IMR-90 (cell line): Measurements from ENCODE around the gene MRPL44. TPM values are rescaled to one million over a fixed set of nuclear protein-coding genes. Genes with fewer than 3 reads are reported as not detected.

Experiments
- ATAC-seq: fragments of 200-7000 bp; cut with Tn5 transposase; 2 replicates; pipeline ENCODE4 v1.9.1; 2020; ENCODE audit warnings: low read depth, mild to moderate bottlenecking, moderate library complexity
- BruUV-seq: library from RNA; stranded (reverse); fragments of 400-500 nt; replicated peaks from 2 replicates; lab custom pipeline; 2021; lab: Mats Ljungman, UMichigan
- CTCF ChIA-PET: fragments of 300-600 bp; formaldehyde crosslinking; extraction: SDS; loops from one replicate; lab custom pipeline; 2021; ENCODE audit warnings: antibody characterized with exemption; lab: Yijun Ruan, JAX
- POLR2A ChIA-PET: fragments of 300-600 bp; sonication (Branson Sonifier 250); formaldehyde crosslinking; loops from one replicate; lab custom pipeline; 2022; ENCODE audit warnings: antibody characterized with exemption; ENCODE audit not compliant: unreplicated experiment; lab: Charles Lee
- DNase-seq: peaks from one replicate; pipeline ENCODE4 v3.0.0; 2013
- H2AFZ ChIP-seq: replicated peaks from 2 replicates; pipeline ENCODE3; 2013; ENCODE audit warnings: low read length, mild to moderate bottlenecking; ENCODE audit not compliant: poor library complexity
- H2AK5ac ChIP-seq: 2 replicates; pipeline ENCODE4 v1.6.1; 2013; ENCODE audit warnings: low read depth, low read length, inconsistent platforms
- H2AK9ac ChIP-seq: replicated peaks from 2 replicates; pipeline ENCODE3; 2013; ENCODE audit warnings: mild to moderate bottlenecking, low read depth, low read length, moderate library complexity; ENCODE audit not compliant: poor library complexity
- H2BK120ac ChIP-seq: 2 replicates; pipeline ENCODE4 v1.6.1; 2013; ENCODE audit warnings: low read depth, low read length, inconsistent platforms
- H2BK15ac ChIP-seq: 3 replicates; pipeline ENCODE4 v1.6.1; 2013; ENCODE audit warnings: low read depth, low read length, inconsistent platforms
- H2BK20ac ChIP-seq: 2 replicates; pipeline ENCODE4 v1.6.1; 2013; ENCODE audit warnings: low read depth, mild to moderate bottlenecking, inconsistent platforms, low read length, moderate library complexity
- H2BK5ac ChIP-seq: 2 replicates; pipeline ENCODE4 v1.6.1; 2013; ENCODE audit warnings: mild to moderate bottlenecking, low read depth, low read length, inconsistent platforms; ENCODE audit not compliant: poor library complexity, severe bottlenecking
- H3K14ac ChIP-seq: replicated peaks from 2 replicates; pipeline ENCODE4 v1.6.1; 2013; ENCODE audit warnings: low read depth, low read length, inconsistent platforms
- H3K18ac ChIP-seq: 2 replicates; pipeline ENCODE4 v1.6.1; 2013; ENCODE audit warnings: low read depth, low read length, control low read depth
- H3K23ac ChIP-seq: 2 replicates; pipeline ENCODE4 v1.6.1; 2013; ENCODE audit warnings: low read depth, low read length, inconsistent platforms
- H3K27ac ChIP-seq: 2 replicates; pipeline ENCODE4 v1.5.1; 2013; ENCODE audit warnings: mild to moderate bottlenecking, control low read depth, low read length; ENCODE audit not compliant: insufficient read depth
- H3K27me3 ChIP-seq: 2 replicates; pipeline ENCODE4 v1.6.1; 2013; ENCODE audit warnings: low read length; ENCODE audit not compliant: control insufficient read depth, insufficient read depth
- H3K36me3 ChIP-seq: 2 replicates; pipeline ENCODE4 v1.6.1; 2013; ENCODE audit warnings: low read length, mixed read lengths; ENCODE audit not compliant: control insufficient read depth, insufficient read depth
- H3K4ac ChIP-seq: 2 replicates; pipeline ENCODE4 v1.6.1; 2013; ENCODE audit warnings: low read depth, low read length, inconsistent platforms
- H3K4me1 ChIP-seq: 2 replicates; pipeline ENCODE4 v1.6.1; 2013; ENCODE audit warnings: low read length, mixed read lengths; ENCODE audit not compliant: control insufficient read depth, insufficient read depth
- H3K4me2 ChIP-seq: 2 replicates; pipeline ENCODE4 v1.6.1; 2013; ENCODE audit warnings: low read depth, mild to moderate bottlenecking, control low read depth, low read length, moderate library complexity
- H3K4me3 ChIP-seq: 2 replicates; pipeline ENCODE4 v1.5.1; 2013; ENCODE audit warnings: low read depth, mild to moderate bottlenecking, control low read depth, low read length, moderate library complexity; ENCODE audit not compliant: insufficient read depth
- H3K56ac ChIP-seq: 2 replicates; pipeline ENCODE4 v1.6.1; 2013; ENCODE audit warnings: low read length, inconsistent platforms; ENCODE audit not compliant: insufficient read depth; ENCODE audit errors: extremely low read depth
- H3K79me1 ChIP-seq, 2 experiments: 2 replicates each; pipeline ENCODE4 v1.6.1; 2013; ENCODE audit warnings: low read length in 2 of 2, inconsistent platforms in 1 of 2, low read depth in 1 of 2
- H3K9ac ChIP-seq: 2 replicates; pipeline ENCODE4 v1.6.1; 2013; ENCODE audit warnings: low read depth, low read length, control low read depth
- H3K9me1 ChIP-seq: 2 replicates; pipeline ENCODE4 v1.6.1; 2013; ENCODE audit warnings: low read length, inconsistent platforms; ENCODE audit not compliant: insufficient read depth
- H3K9me3 ChIP-seq: 2 replicates; pipeline ENCODE4 v1.6.1; 2013; ENCODE audit warnings: low read length; ENCODE audit not compliant: control insufficient read depth, insufficient read depth
- H4K20me1 ChIP-seq: 2 replicates; pipeline ENCODE4 v1.6.1; 2013; ENCODE audit warnings: low read length, inconsistent platforms; ENCODE audit not compliant: insufficient read depth
- H4K5ac ChIP-seq: 2 replicates; pipeline ENCODE4 v1.6.1; 2013; ENCODE audit warnings: mild to moderate bottlenecking, low read depth, low read length, control low read depth
- H4K8ac ChIP-seq, 2 experiments: 2 replicates each; pipeline ENCODE4 v1.6.1; 2013; ENCODE audit warnings: low read depth in 2 of 2, low read length in 2 of 2, control low read depth in 1 of 2, inconsistent platforms in 1 of 2
- H4K91ac ChIP-seq: 2 replicates; pipeline ENCODE4 v1.6.1; 2013; ENCODE audit warnings: low read depth, low read length, inconsistent platforms; ENCODE audit not compliant: insufficient read depth
- BHLHE40 ChIP-seq: fragments of 150-350 bp; IDR thresholded peaks from 2 replicates; pipeline ENCODE4 v1.6.1; 2016; ENCODE audit warnings: mild to moderate bottlenecking, low read depth, low read length
- MAFK ChIP-seq: IDR thresholded peaks from 2 replicates; pipeline ENCODE4 v1.6.1; 2012; ENCODE audit warnings: low read depth, low read length, improper control_type of control experiment
- RAD21 ChIP-seq: IDR thresholded peaks from 2 replicates; pipeline ENCODE4 v1.6.1; 2012; ENCODE audit warnings: low read length, improper control_type of control experiment
- WGBS, 2 experiments: methylation state at CpG; one replicate each; pipeline versions ENCODE4 v1.1.5 to v1.1.7; 2013; ENCODE audit warnings: missing lambda C conversion rate in 2 of 2; ENCODE audit not compliant: insufficient read length in 1 of 2; ENCODE audit errors: extremely low coverage in 2 of 2; 5-methylcytosine and 5-hydroxymethylcytosine counted together
- dilution Hi-C: fragments of 300-500 bp; cut with HindIII; formaldehyde crosslinking; loops from one replicate; pipeline ENCODE4 v1.14.3; 2018; ENCODE audit warnings: low sequenced_read_pairs; ENCODE audit not compliant: unreplicated experiment
- in situ Hi-C: fragments of 300-500 bp; cut with MboI; formaldehyde crosslinking; loops from 3 replicates; pipeline ENCODE4 v1.14.3; 2019; ENCODE audit warnings: low sequenced_read_pairs, inconsistent platforms, mixed read lengths
- intact Hi-C: fragments of 100-400 bp; cut with micrococcal nuclease; formaldehyde crosslinking; loops from 2 replicates; pipeline ENCODE4 v1.10.0; 2022
- polyA plus RNA-seq, 3 experiments: library from polyadenylated mRNA; depleted of rRNA; stranded (reverse); fragments of >200 nt; gene quantifications; 2 replicates each; pipeline ENCODE4 v1.2.3, GENCODE V29; 2012; ENCODE audit warnings: low replicate concordance in 1 of 3
- total RNA-seq: library from RNA; depleted of rRNA; stranded (reverse); fragments of >200 nt; gene quantifications from 2 replicates; pipeline ENCODE4 v1.2.3, GENCODE V29; 2012
- TF ChIP-seq, protein P1 (sequence below): fragments of 150-350 bp; IDR thresholded peaks from 2 replicates; pipeline ENCODE4 v1.6.1; 2016; ENCODE audit warnings: low read depth, mild to moderate bottlenecking, low read length, moderate library complexity, borderline replicate concordance

Gene MRPL44
- total and polyA plus RNA-seq, 2 of the 4 experiments (the other 2 are of a cell fraction) = 18.6 to 20.1 TPM

DNA sequence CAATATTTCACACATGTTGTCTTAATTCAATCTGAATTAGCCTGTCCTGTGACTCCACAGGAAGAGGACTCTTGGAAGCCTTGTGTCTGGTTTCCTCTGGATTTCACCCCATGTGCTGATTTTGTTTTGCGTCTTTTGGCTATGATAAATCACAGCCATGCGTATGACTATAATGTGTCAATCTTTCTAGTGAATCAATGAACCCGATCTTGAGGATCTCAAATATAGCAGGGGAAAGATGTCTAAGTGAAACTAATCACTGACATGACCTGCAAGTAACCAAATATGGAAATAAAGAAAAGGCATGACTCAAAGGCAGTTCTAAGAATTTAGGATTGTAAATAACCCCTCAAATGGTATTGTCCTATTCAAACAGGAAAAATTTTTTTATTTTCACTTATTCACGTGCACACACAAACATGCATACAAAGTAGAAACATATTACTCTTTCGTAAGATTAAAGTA lies 20.4 kb upstream of the MRPL44 start:
- in situ Hi-C loops (no loop called here), dilution Hi-C loops (no loop called here), intact Hi-C loops (no loop called here)
- peak overlapping the region; percentile 72 for H3K23ac ChIP-seq
- H3K79me1 ChIP-seq = peaks cover 46 to 84% of the 10 kb centered on the region in 2 experiments
- H2BK120ac ChIP-seq = peak overlapping the region; percentile 88
- CTCF ChIA-PET = no interaction called here
- no peak overlapping the region for H3K4me3 ChIP-seq
- H3K36me3 ChIP-seq = no peaks in the 10 kb centered on the region
- peak overlapping the region; percentile 79 for H3K18ac ChIP-seq
- ATAC-seq (peak; percentile 42), DNase-seq (peak; percentile 38)
- peak overlapping the region; percentile 80 for H2BK20ac ChIP-seq
- WGBS, 2 experiments = no CpG with 5 or more reads among the region's 5 CpGs
- peak overlapping the region; percentile 21 for H2BK5ac ChIP-seq
- no peak overlapping the region for H2AFZ ChIP-seq
- peak overlapping the region; percentile 72 for H4K91ac ChIP-seq
- H3K4me1 ChIP-seq = peaks cover 21% of the 10 kb centered on the region
- H4K8ac ChIP-seq = peak overlapping the region; percentile 24 to 88
- H3K56ac ChIP-seq = no peak overlapping the region
- no peak overlapping the region for H3K9ac ChIP-seq
- BruUV-seq = no TSS peak
- peaks cover 37% of the 10 kb centered on the region for H4K20me1 ChIP-seq
- POLR2A ChIA-PET = no interaction called here
- peak overlapping the region; percentile 54 for H3K27ac ChIP-seq
- H3K4ac ChIP-seq = peak overlapping the region; percentile 80; the same call in 1 of the 2 replicates
- H3K14ac ChIP-seq = peak overlapping the region; percentile 47
- peak overlapping the region; percentile 93; the same call in 2 of the 3 replicates for H2BK15ac ChIP-seq
- H3K27me3 ChIP-seq = no peaks in the 10 kb centered on the region
- no peak overlapping the region for H2AK9ac ChIP-seq
- peak overlapping the region; percentile 76; the same call in 1 of the 2 replicates for H4K5ac ChIP-seq
- H2AK5ac ChIP-seq = peak overlapping the region; percentile 45; the same call in 1 of the 2 replicates
- H3K9me3 ChIP-seq = no peaks in the 10 kb centered on the region
- peak overlapping the region; percentile 63; the same call in 1 of the 2 replicates for H3K4me2 ChIP-seq
- TF ChIP-seq RAD21 (no peak), BHLHE40 (peak; percentile 58), MAFK (no peak)
- TF ChIP-seq, protein P1, sequence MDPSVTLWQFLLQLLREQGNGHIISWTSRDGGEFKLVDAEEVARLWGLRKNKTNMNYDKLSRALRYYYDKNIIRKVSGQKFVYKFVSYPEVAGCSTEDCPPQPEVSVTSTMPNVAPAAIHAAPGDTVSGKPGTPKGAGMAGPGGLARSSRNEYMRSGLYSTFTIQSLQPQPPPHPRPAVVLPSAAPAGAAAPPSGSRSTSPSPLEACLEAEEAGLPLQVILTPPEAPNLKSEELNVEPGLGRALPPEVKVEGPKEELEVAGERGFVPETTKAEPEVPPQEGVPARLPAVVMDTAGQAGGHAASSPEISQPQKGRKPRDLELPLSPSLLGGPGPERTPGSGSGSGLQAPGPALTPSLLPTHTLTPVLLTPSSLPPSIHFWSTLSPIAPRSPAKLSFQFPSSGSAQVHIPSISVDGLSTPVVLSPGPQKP = no peak
- peaks cover 16% of the 10 kb centered on the region for H3K9me1 ChIP-seq
